Vagina (tissue), 2 donors: ENCODE measurements around the gene CCDC68.

Source experiments
- POLR2A ChIP-seq, 2 donors: fragments of 450-650 bp; IDR thresholded peaks; one replicate each; pipeline ENCODE4 v1.6.1; 2017; ENCODE audit warnings: antibody characterized with exemption in 2 of 2, mild to moderate bottlenecking in 2 of 2, moderate library complexity in 2 of 2
- TF ChIP-seq, protein P1 (sequence below), 3 experiments: fragments of 450-650 bp in 2 of 3; fragments of 200-600 bp in 1 of 3; sonication (generic) in 1 of 3; IDR thresholded peaks; one replicate each; pipeline ENCODE4 v1.5.1; 2017 to 2019; ENCODE audit warnings: antibody characterized with exemption in 3 of 3, mild to moderate bottlenecking in 2 of 3, moderate library complexity in 2 of 3

- TF ChIP-seq, protein P1, sequence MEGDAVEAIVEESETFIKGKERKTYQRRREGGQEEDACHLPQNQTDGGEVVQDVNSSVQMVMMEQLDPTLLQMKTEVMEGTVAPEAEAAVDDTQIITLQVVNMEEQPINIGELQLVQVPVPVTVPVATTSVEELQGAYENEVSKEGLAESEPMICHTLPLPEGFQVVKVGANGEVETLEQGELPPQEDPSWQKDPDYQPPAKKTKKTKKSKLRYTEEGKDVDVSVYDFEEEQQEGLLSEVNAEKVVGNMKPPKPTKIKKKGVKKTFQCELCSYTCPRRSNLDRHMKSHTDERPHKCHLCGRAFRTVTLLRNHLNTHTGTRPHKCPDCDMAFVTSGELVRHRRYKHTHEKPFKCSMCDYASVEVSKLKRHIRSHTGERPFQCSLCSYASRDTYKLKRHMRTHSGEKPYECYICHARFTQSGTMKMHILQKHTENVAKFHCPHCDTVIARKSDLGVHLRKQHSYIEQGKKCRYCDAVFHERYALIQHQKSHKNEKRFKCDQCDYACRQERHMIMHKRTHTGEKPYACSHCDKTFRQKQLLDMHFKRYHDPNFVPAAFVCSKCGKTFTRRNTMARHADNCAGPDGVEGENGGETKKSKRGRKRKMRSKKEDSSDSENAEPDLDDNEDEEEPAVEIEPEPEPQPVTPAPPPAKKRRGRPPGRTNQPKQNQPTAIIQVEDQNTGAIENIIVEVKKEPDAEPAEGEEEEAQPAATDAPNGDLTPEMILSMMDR (IDR thresholded peaks at IDR 0.05), result no peak
- no peak for TF ChIP-seq POLR2A (IDR thresholded peaks at IDR 0.05)
These were observed 76.9 kb downstream of the CCDC68 start for GRCh38 chr18:54882318-54882717.
